Measurements from ENCODE around the gene HACL1.

HACL1 gene

GRCh38 chr3:15585111-15585845, 16.1 kb downstream of the HACL1 start:
- H3K9ac ChIP-seq (ENCODE audit: low read length in 5 of 5) = peak overlapping the region in 1 of 5 donors; percentile 51
- no peaks in the 10 kb centered on the region for H3K27me3 ChIP-seq (ENCODE audit: control insufficient read depth in 5 of 5, insufficient read depth in 4 of 5, low read length in 5 of 5)
- H3K27ac ChIP-seq (ENCODE audit: low read depth, low read length) = peak overlapping the region; percentile 64
- peaks cover 26 to 48% (median 35%) of the 10 kb centered on the region in 5 donors for H3K36me3 ChIP-seq (ENCODE audit: control insufficient read depth in 5 of 5, insufficient read depth in 5 of 5, low read length in 5 of 5)
- no peak overlapping the region for H3K4me3 ChIP-seq (ENCODE audit: low read depth in 1 of 5, low read length in 5 of 5)
- no peaks in the 10 kb centered on the region for H3K9me3 ChIP-seq (ENCODE audit: control insufficient read depth in 5 of 5, low read length in 5 of 5)
- H3K4me1 ChIP-seq (ENCODE audit: control insufficient read depth in 5 of 5, insufficient read depth in 5 of 5, low read length in 5 of 5) = peaks cover 0 to 7% (median 3%) of the 10 kb centered on the region in 5 donors

GRCh38 chr3:15581471-15582394, 19.6 kb downstream of the HACL1 start:
- Histone ChIP-seq H3K27me3 (ENCODE audit: control insufficient read depth in 5 of 5, insufficient read depth in 4 of 5, low read length in 5 of 5) (no peaks in the 10 kb centered on the region), H3K4me3 (ENCODE audit: low read depth in 1 of 5, low read length in 5 of 5) (no peak overlapping the region), H3K9me3 (ENCODE audit: control insufficient read depth in 5 of 5, low read length in 5 of 5) (no peaks in the 10 kb centered on the region), H3K36me3 (ENCODE audit: control insufficient read depth in 5 of 5, insufficient read depth in 5 of 5, low read length in 5 of 5) (peaks cover 16 to 43% (median 26%) of the 10 kb centered on the region in 5 donors), H3K9ac (ENCODE audit: low read length in 5 of 5) (no peak overlapping the region), H3K27ac (ENCODE audit: low read depth, low read length) (peak overlapping the region; percentile 73), H3K4me1 (ENCODE audit: control insufficient read depth in 5 of 5, insufficient read depth in 5 of 5, low read length in 5 of 5) (peaks cover 0 to 33% (median 19%) of the 10 kb centered on the region in 5 donors)

GRCh38 chr3:15579051-15579450, 22.3 kb downstream of the HACL1 start:
- Histone ChIP-seq H3K27me3 (ENCODE audit: control insufficient read depth in 5 of 5, insufficient read depth in 4 of 5, low read length in 5 of 5) (no peaks in the 10 kb centered on the region), H3K9ac (ENCODE audit: low read length in 5 of 5) (no peak overlapping the region), H3K4me3 (ENCODE audit: low read depth in 1 of 5, low read length in 5 of 5) (peak overlapping the region in 2 of 5 donors; percentile 9 to 11), H3K9me3 (ENCODE audit: control insufficient read depth in 5 of 5, low read length in 5 of 5) (no peaks in the 10 kb centered on the region), H3K36me3 (ENCODE audit: control insufficient read depth in 5 of 5, insufficient read depth in 5 of 5, low read length in 5 of 5) (peaks cover 12 to 32% (median 20%) of the 10 kb centered on the region in 5 donors), H3K27ac (ENCODE audit: low read depth, low read length) (peak overlapping the region; percentile 73), H3K4me1 (ENCODE audit: control insufficient read depth in 5 of 5, insufficient read depth in 5 of 5, low read length in 5 of 5) (peaks cover 0 to 30% (median 16%) of the 10 kb centered on the region in 5 donors)

GRCh38 chr3:15578289-15578867, 23.0 kb downstream of the HACL1 start:
- peak overlapping the region; percentile 73 for H3K27ac ChIP-seq (ENCODE audit: low read depth, low read length)
- H3K36me3 ChIP-seq (ENCODE audit: control insufficient read depth in 5 of 5, insufficient read depth in 5 of 5, low read length in 5 of 5) = peaks cover 16 to 38% (median 24%) of the 10 kb centered on the region in 5 donors

GRCh38 chr3:15576475-15576874, 24.9 kb downstream of the HACL1 start:
- no peak overlapping the region for H3K9ac ChIP-seq (ENCODE audit: low read length in 5 of 5)
- peaks cover 20 to 41% (median 29%) of the 10 kb centered on the region in 5 donors for H3K36me3 ChIP-seq (ENCODE audit: control insufficient read depth in 5 of 5, insufficient read depth in 5 of 5, low read length in 5 of 5)
- H3K9me3 ChIP-seq (ENCODE audit: control insufficient read depth in 5 of 5, low read length in 5 of 5) = no peaks in the 10 kb centered on the region
- no peak overlapping the region for H3K27ac ChIP-seq (ENCODE audit: low read depth, low read length)
- H3K27me3 ChIP-seq (ENCODE audit: control insufficient read depth in 5 of 5, insufficient read depth in 4 of 5, low read length in 5 of 5) = no peaks in the 10 kb centered on the region
- no peak overlapping the region for H3K4me3 ChIP-seq (ENCODE audit: low read depth in 1 of 5, low read length in 5 of 5)
- H3K4me1 ChIP-seq (ENCODE audit: control insufficient read depth in 5 of 5, insufficient read depth in 5 of 5, low read length in 5 of 5) = peaks cover 0 to 30% (median 16%) of the 10 kb centered on the region in 5 donors

More at GRCh38 chr3:15578289-15578867, 23.0 kb downstream of the HACL1 start:
- peak overlapping the region in 1 of 5 donors; percentile 56 for H3K9ac ChIP-seq (ENCODE audit: low read length in 5 of 5)
- peak overlapping the region in 2 of 5 donors; percentile 9 to 11 for H3K4me3 ChIP-seq (ENCODE audit: low read depth in 1 of 5, low read length in 5 of 5)
- no peaks in the 10 kb centered on the region for H3K9me3 ChIP-seq (ENCODE audit: control insufficient read depth in 5 of 5, low read length in 5 of 5)
- H3K4me1 ChIP-seq (ENCODE audit: control insufficient read depth in 5 of 5, insufficient read depth in 5 of 5, low read length in 5 of 5) = peaks cover 0 to 30% (median 16%) of the 10 kb centered on the region in 5 donors
- no peaks in the 10 kb centered on the region for H3K27me3 ChIP-seq (ENCODE audit: control insufficient read depth in 5 of 5, insufficient read depth in 4 of 5, low read length in 5 of 5)

GRCh38 chr3:15575446-15575845, 25.9 kb downstream of the HACL1 start:
- Histone ChIP-seq H3K27me3 (ENCODE audit: control insufficient read depth in 5 of 5, insufficient read depth in 4 of 5, low read length in 5 of 5) (no peaks in the 10 kb centered on the region), H3K4me1 (ENCODE audit: control insufficient read depth in 5 of 5, insufficient read depth in 5 of 5, low read length in 5 of 5) (peaks cover 0 to 30% (median 16%) of the 10 kb centered on the region in 5 donors), H3K36me3 (ENCODE audit: control insufficient read depth in 5 of 5, insufficient read depth in 5 of 5, low read length in 5 of 5) (peaks cover 23 to 42% (median 39%) of the 10 kb centered on the region in 5 donors), H3K4me3 (ENCODE audit: low read depth in 1 of 5, low read length in 5 of 5) (no peak overlapping the region), H3K27ac (ENCODE audit: low read depth, low read length) (no peak overlapping the region), H3K9ac (ENCODE audit: low read length in 5 of 5) (no peak overlapping the region), H3K9me3 (ENCODE audit: control insufficient read depth in 5 of 5, low read length in 5 of 5) (no peaks in the 10 kb centered on the region)

GRCh38 chr3:15572138-15572537, 29.2 kb downstream of the HACL1 start:
- Histone ChIP-seq H3K36me3 (ENCODE audit: control insufficient read depth in 5 of 5, insufficient read depth in 5 of 5, low read length in 5 of 5) (peaks cover 34 to 53% (median 47%) of the 10 kb centered on the region in 5 donors), H3K27me3 (ENCODE audit: control insufficient read depth in 5 of 5, insufficient read depth in 4 of 5, low read length in 5 of 5) (no peaks in the 10 kb centered on the region), H3K4me3 (ENCODE audit: low read depth in 1 of 5, low read length in 5 of 5) (no peak overlapping the region), H3K27ac (ENCODE audit: low read depth, low read length) (no peak overlapping the region), H3K9me3 (ENCODE audit: control insufficient read depth in 5 of 5, low read length in 5 of 5) (no peaks in the 10 kb centered on the region), H3K4me1 (ENCODE audit: control insufficient read depth in 5 of 5, insufficient read depth in 5 of 5, low read length in 5 of 5) (peaks cover 0 to 4% (median 0%) of the 10 kb centered on the region in 5 donors), H3K9ac (ENCODE audit: low read length in 5 of 5) (no peak overlapping the region)

GRCh38 chr3:15563190-15563589, 38.2 kb downstream of the HACL1 start:
- Histone ChIP-seq H3K27ac (ENCODE audit: low read depth, low read length) (peak overlapping the region; percentile 89), H3K9ac (ENCODE audit: low read length in 5 of 5) (peak overlapping the region in 1 of 5 donors; percentile 54), H3K36me3 (ENCODE audit: control insufficient read depth in 5 of 5, insufficient read depth in 5 of 5, low read length in 5 of 5) (peaks cover 43 to 77% (median 59%) of the 10 kb centered on the region in 5 donors)

GRCh38 chr3:15562560-15562959, 38.8 kb downstream of the HACL1 start:
- Histone ChIP-seq H3K27me3 (ENCODE audit: control insufficient read depth in 5 of 5, insufficient read depth in 4 of 5, low read length in 5 of 5) (no peaks in the 10 kb centered on the region), H3K4me1 (ENCODE audit: control insufficient read depth in 5 of 5, insufficient read depth in 5 of 5, low read length in 5 of 5) (peaks cover 0 to 31% (median 11%) of the 10 kb centered on the region in 5 donors), H3K9ac (ENCODE audit: low read length in 5 of 5) (peak overlapping the region in 2 of 5 donors; percentile 15 to 41), H3K4me3 (ENCODE audit: low read depth in 1 of 5, low read length in 5 of 5) (no peak overlapping the region), H3K9me3 (ENCODE audit: control insufficient read depth in 5 of 5, low read length in 5 of 5) (no peaks in the 10 kb centered on the region), H3K27ac (ENCODE audit: low read depth, low read length) (peak overlapping the region; percentile 89), H3K36me3 (ENCODE audit: control insufficient read depth in 5 of 5, insufficient read depth in 5 of 5, low read length in 5 of 5) (peaks cover 38 to 71% (median 53%) of the 10 kb centered on the region in 5 donors)

More at GRCh38 chr3:15563190-15563589, 38.2 kb downstream of the HACL1 start:
- Histone ChIP-seq H3K9me3 (ENCODE audit: control insufficient read depth in 5 of 5, low read length in 5 of 5) (no peaks in the 10 kb centered on the region), H3K4me1 (ENCODE audit: control insufficient read depth in 5 of 5, insufficient read depth in 5 of 5, low read length in 5 of 5) (peaks cover 0 to 29% (median 11%) of the 10 kb centered on the region in 5 donors), H3K4me3 (ENCODE audit: low read depth in 1 of 5, low read length in 5 of 5) (no peak overlapping the region), H3K27me3 (ENCODE audit: control insufficient read depth in 5 of 5, insufficient read depth in 4 of 5, low read length in 5 of 5) (no peaks in the 10 kb centered on the region)

Data from subcutaneous abdominal adipose tissue (tissue), 5 donors.